Measurements from ENCODE around the gene RAB25.

The RAB25 gene

DNA sequence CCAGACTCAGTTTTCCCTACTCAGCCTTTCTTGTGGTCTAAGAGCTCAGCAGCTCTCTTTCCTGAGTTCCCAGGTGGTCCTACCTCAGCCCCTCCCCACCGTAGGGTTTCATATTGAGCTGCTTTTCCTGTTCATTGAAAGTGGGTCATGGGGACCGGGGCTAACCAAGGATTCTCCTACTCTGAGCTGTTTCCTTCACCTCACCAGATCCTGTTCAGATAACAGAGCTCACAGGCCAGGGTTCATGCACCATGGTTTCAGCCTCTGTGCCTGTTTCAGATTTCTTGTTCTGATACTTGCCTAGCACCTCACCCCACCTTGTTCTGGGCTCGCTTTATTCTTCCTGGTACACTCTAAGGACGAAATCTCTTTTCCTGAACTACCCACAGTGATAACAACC is 15.9 kb upstream of the RAB25 start:
- DNase-seq (ENCODE audit: extremely low read depth, low read depth): no peak
- TF ChIP-seq, protein P1, sequence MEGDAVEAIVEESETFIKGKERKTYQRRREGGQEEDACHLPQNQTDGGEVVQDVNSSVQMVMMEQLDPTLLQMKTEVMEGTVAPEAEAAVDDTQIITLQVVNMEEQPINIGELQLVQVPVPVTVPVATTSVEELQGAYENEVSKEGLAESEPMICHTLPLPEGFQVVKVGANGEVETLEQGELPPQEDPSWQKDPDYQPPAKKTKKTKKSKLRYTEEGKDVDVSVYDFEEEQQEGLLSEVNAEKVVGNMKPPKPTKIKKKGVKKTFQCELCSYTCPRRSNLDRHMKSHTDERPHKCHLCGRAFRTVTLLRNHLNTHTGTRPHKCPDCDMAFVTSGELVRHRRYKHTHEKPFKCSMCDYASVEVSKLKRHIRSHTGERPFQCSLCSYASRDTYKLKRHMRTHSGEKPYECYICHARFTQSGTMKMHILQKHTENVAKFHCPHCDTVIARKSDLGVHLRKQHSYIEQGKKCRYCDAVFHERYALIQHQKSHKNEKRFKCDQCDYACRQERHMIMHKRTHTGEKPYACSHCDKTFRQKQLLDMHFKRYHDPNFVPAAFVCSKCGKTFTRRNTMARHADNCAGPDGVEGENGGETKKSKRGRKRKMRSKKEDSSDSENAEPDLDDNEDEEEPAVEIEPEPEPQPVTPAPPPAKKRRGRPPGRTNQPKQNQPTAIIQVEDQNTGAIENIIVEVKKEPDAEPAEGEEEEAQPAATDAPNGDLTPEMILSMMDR (IDR thresholded peaks at IDR 0.05; ENCODE audit: low read depth, low read length, missing control alignments): no peak
- no peak overlapping the region for H3K4me3 ChIP-seq (replicated peaks; ENCODE audit: low read depth, low read length)

DNA sequence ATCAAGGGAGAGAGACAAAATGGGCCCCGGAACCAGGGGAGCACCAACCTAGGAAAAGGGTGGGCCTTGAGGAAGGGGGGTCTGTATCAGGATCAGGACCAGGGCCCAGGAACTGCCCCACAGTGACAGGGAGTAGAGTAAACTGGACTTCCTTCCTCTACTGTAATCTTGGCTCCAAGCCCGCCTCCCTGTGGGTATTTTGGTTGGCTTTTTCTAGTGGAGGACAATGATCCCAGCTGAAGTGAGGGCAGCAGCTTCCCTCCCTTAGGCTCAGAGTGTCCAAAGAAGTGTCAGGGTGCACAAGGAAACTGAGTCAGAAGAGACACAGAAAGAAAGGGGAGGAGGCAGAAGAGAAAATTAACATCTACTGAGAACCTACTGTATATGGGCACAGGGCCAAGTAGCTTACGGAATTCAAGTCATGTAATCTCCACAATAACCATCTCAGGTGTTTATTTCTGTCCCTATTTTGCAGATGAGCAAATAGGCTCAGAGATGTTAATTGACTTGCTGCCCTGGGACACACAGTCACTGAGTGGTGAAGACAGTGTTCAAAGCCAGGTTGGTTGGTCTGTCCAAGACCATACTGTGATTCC is 12.2 kb upstream of the RAB25 start:
- H3K4me3 ChIP-seq (replicated peaks; ENCODE audit: low read depth, low read length): no peak overlapping the region
- no peak for DNase-seq (ENCODE audit: extremely low read depth, low read depth)
- TF ChIP-seq, protein P1 (IDR thresholded peaks at IDR 0.05; ENCODE audit: low read depth, low read length, missing control alignments): no peak

DNA sequence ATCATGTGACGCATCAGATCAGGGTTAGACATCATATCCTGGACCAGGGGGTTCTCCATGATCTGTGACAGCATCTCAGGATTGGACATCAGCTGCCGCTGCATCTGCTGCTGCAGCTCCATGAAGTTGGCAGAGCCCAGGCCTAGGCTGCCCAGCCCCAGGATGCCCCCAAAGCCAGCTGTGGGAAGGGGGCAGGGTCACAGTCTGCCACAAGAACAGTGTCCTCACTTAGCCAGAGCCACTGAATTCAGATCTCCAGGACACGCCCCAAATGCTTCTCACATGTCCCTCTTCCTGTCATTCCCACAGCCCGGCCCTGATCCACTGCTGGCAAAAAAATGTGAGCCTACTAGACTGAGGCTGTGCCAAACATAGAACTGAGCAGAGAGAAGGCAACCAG is 10.6 kb upstream of the RAB25 start:
- no peak for DNase-seq (ENCODE audit: extremely low read depth, low read depth)
- no peak overlapping the region for H3K4me3 ChIP-seq (replicated peaks; ENCODE audit: low read depth, low read length)
- TF ChIP-seq, protein P1 (IDR thresholded peaks at IDR 0.05; ENCODE audit: low read depth, low read length, missing control alignments): no peak

DNA sequence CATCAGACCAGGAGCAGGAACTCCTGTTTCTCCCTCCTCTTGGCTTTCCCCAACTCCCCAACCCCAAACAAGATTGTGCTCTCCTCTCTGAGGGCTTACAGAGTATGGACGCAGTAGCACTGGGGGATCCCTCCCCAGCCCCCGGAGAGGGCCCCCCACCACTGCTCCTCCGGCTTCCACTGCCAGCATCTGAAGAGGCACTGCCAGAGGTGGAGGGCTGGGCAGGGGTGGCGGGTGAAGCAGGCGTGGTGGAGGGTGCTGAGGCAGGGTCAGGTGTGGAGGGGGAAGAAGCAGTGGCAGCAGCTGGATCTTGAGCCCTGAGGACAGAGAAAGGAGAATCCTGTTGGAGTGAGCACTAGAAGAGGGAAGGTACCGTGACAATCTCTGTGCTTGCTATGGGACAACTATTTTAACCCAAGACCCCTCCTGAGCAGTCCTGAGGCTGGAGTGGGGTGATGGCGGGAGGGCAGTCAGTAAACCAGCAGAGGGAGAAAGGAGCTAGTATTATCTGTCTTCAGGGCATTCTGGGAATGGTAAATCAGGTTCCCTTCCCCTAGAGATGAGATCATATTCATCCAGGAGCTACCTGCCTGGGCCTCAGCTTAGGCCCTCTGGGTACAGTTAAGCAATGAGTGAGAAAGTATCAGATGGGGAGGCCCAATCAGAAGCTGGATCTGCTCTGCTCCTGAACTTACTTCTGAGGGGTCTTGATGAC is 9.8 kb upstream of the RAB25 start:
- H3K4me3 ChIP-seq (replicated peaks; ENCODE audit: low read depth, low read length): no peak overlapping the region
- TF ChIP-seq, protein P1 (IDR thresholded peaks at IDR 0.05; ENCODE audit: low read depth, low read length, missing control alignments): no peak
- DNase-seq (ENCODE audit: extremely low read depth, low read depth): no peak

DNA sequence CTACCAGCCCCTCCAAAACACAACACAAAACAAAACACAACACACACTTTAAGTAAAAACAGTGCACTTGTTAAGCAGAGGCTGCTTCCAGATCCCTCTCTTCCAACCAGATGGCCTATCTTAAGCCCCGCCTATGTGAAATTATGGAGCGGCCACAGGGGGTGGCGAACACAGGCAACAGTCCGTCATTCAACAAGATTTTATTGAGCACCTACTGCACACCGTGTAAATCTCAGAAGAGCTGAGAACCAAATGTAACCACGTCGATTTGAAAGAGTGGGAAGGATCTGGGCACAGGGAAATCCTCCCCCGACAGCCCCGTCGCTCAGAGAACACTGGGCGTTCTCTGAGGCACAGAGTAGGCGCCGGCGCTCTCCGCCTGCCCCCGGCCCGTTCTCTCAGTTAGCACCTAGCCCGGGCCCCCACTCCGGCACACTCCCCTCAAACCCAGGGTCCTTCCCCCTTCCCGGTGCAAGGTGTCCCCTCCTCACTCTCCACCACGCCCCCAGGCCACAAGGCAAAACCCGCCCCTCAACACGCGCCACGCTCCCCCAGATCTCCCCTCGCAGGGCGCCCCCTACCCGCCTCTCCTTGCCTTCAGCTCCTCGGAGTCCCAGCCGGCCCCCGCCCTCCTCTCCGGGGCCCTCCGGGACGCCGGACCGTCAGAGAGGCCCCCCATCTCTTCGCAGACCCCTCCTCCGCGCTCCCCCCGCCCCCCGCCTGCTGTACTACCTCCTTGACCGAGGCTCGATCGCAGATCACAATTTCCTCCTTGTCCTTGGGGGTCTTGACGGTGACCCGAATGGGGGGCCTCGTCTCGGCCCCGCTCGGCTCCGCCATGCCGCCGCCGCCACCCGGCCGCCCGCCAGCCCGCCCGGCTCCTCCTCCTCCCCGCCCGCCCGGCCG is 7.8 kb upstream of the RAB25 start:
- TF ChIP-seq, protein P1 (IDR thresholded peaks at IDR 0.05; ENCODE audit: low read depth, low read length, missing control alignments): peak; percentile 20
- H3K4me3 ChIP-seq (replicated peaks; ENCODE audit: low read depth, low read length): peak overlapping the region; percentile 83
- DNase-seq (ENCODE audit: extremely low read depth, low read depth): peak; percentile 43

DNA sequence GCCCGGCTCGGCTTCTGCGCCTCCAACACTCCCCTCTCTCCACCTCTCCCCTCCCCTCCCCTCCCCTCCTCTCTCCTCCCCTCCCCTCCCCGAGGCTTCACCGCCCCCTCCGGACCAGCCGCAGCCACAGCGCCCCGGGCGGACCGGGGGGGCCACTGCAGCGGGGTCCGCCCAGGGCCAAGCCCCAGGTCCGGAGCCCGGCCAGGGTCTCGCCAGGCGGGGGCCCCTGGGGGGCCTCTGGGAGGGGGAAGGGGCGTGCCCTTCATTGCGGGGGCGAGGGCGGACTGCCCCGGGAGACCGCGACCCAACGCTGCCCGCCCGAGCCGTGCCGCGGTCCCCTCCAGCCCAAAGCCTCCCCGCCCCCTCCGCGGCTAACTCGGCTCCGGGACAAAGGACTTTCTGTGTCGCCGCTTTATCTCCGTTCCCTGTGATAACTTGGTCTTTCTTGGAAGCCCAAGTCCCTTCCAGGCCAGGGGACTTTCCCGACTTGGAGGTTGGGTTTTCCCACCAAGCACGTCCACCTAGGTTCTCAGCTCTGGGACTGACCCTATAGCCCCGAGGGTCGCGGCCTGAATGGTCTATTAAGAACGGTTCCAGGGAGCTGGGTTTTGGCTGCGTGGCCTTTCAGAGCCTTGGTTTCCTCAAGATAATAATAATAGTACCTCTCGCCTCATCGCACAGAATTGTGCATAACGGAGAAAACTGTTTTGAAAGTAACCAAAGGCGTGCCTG is 7.0 kb upstream of the RAB25 start, which contains the start of gene UBQLN4:
UBQLN4 (minus strand) TSS at position 31 of the 732 bp plus-strand sequence. CDS start 97 bp downstream, outside the sequence.
- TF ChIP-seq, protein P1 (IDR thresholded peaks at IDR 0.05; ENCODE audit: low read depth, low read length, missing control alignments): peak; percentile 37
- H3K4me3 ChIP-seq (replicated peaks; ENCODE audit: low read depth, low read length): peak within 1 kb of the TSS; percentile 83
- peak; percentile 32 for DNase-seq (ENCODE audit: extremely low read depth, low read depth)
